Suppressor macrophage treated with lipopolysaccharide for 4 hours (primary cell): ENCODE measurements around the gene SOX6.

Experiments
- DNase-seq: peaks from one replicate; pipeline ENCODE4 v3.0.0-alpha.2; 2020

SOX6 gene

DNA sequence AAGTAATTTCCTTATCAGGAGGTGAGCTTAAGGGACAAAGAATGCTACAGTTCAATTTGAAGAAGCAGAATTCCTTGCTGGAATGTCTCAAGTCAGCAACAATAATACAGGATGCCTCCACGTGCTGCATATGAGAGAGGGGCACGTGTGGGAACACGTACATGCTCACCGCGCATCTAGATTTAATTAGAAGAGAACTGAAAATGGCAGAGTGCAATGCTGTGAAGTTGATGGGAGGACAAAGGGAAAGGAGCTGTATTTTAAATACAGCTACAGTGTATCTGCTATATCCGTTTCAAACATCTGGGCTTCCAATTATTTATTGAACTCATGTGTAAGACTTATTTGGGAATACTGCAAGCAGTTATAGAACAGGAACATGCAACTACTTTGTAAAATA, 328.7 kb downstream of the SOX6 start:
- DNase-seq = no peak

DNA sequence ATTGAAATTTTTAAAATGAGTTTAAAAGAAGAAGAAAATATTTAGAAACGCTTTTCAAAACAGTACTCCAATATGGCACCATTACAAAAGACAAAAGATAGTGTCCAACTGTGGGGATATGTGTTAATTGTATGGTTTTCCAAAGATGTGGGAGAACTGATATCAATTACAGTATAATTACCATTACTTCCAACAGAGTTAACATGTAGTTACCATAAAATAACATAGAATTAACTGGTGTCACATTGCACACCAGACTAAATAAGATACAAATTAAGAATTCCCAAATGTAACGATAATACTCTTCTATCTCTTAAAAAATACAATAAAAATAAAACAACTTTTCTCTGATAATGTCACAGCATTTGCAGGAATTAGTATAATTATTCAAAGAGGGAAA, 329.5 kb downstream of the SOX6 start:
- no peak for DNase-seq

GRCh38 chr11:16018931-16019330, 337.4 kb downstream of the SOX6 start:
- no peak for DNase-seq

- DNase-seq = no peak
These were observed 339.9 kb downstream of the SOX6 start for GRCh38 chr11:16016468-16016829.

DNA sequence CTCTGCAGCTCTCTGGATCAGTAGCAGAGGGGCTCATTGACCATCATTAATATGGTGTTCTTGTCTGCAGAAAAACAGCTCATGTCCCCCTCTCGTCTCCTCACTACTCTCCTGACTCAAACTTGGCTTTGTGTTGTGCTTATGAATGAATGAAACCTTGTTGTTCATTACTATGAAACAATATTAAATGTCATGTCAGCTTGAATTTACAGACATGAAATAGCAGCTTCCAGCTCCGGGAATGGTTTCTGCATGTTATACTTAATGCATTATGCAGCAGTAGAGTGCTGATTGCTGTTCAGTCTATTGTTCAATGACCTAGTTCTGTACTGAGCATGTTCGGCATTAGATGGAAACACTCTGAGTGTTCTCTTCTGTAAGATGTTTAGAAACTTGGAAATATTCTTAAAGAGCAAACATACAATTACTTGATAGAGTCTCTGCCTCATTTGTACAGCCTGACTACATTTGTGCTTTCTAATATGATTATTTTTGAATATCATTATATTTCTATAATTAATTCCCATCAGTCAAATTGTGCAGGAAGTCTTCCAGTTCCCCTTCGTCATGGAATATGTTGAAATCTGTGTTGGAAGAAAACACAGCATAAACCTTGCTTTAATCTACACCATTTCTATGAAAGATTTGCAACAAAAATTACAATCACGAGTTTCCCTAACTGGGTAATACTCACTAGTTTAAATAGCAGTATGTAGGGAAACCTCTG, 340.4 kb downstream of the SOX6 start:
- DNase-seq = no peak

- no peak for DNase-seq
These were observed 342.6 kb downstream of the SOX6 start for GRCh38 chr11:16013649-16014275.

DNA sequence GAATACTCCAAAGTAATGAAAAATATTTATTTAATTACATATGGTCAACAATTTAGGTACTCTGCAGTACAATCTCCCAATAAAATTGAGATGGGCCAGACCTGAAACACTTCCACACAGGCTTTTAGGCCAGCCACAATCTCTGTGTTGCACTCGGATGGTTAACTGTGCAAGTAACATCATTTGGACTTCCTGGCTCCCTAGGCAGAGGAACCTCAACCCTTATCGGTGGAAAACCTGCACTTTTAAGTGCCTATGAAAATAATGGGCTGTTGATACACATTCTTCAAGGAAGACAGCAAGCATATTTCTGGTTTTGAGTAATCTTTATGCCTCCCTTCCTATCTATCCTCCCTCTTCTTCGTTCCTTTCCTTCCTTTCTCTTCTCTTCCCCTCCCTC, 343.1 kb downstream of the SOX6 start:
- DNase-seq = no peak

GRCh38 chr11:16012125-16012751, 344.1 kb downstream of the SOX6 start:
- peak; percentile 34 for DNase-seq

- peak; percentile 14 for DNase-seq
These were observed 344.9 kb downstream of the SOX6 start for GRCh38 chr11:16011396-16011795.

DNA sequence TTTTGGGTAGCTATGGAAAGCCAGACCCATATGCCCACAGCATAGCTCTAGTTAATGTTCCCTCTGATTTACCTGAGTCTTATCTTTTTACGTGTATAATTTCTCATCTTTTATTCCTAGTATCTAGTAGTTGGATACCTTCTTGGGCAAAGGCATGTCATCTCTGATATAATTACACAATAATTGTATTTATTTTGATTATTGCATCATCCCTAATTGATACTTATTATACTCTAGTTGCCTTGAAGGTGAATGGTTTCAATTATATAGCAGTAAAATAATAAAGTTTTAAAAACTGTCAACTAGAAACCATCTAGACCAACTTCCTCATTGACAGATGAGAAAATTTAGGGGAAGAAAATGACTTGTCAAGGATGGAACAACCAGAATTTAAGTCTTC, 347.3 kb downstream of the SOX6 start:
- DNase-seq = no peak

DNA sequence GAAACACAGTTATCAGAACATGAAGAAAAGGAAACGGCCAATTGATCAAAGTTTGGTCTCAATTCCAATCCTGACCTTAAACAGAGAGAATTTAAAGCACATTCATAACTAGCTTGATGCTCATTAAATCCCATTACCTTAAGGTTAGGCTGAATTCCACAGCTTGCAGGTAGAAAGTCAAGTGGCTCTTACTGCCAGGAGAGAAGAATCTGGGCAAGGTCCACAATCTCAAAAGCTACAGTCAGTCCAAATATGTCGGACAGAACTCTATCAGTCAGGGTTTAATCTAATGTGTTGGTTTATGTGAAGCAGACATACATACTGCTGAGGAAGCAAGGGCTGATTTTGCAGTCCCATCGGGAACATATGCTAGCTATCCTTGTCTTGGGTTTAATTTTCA, 348.8 kb downstream of the SOX6 start:
- DNase-seq = no peak

- DNase-seq = no peak
These were observed 353.4 kb downstream of the SOX6 start for GRCh38 chr11:16002942-16003341.

DNA sequence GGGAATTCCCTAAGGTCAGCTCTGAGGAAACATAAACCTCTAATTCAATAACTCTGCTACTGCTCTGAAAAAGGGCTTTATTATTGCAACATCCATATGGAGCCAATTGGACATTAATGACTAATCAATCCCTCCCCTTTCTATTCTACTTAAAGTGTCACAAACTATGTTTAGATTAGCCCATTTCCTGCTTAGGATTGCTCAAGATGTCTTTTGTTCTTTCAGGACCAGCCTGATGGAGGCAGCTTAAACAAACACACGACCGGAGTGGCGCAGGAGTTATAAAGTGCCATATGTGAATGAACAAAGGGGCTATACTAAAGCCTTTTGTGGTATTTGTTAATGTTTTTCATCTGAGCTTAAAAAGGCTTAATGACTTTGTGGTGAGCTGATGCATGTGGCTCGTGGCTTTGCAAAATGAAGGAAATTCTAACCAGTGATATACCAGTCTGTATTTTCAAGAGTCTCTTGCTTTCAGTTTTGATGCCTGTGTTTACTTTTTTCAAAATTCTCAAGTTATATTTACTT, 354.4 kb downstream of the SOX6 start:
- peak; percentile 84 for DNase-seq

GRCh38 chr11:16001044-16001568, 355.2 kb downstream of the SOX6 start:
- no peak for DNase-seq

DNA sequence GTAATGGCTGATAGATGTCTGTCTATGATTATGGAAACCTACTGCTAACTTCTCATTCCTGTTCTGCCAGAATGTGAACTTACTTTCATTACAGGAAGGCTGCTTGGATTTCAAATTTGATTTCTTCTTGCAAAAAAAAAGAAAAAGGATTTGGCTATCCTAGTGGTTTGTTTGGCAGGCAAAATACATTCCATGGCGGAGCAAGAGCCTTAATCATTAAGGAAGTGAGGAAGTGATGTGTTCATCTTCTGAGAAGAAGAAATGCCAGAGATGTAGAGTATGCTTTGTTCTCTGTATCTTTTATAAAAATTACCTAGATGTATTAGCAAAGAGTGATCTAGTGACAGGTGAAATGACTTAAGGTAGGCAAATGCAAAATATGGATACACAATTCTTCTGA, 356.3 kb downstream of the SOX6 start:
- no peak for DNase-seq

- DNase-seq = no peak
These were observed 363.0 kb downstream of the SOX6 start for GRCh38 chr11:15993345-15993744.

GRCh38 chr11:15991215-15991614, 365.1 kb downstream of the SOX6 start:
- no peak for DNase-seq

- no peak for DNase-seq
These were observed 366.7 kb downstream of the SOX6 start for GRCh38 chr11:15989685-15990084.

DNA sequence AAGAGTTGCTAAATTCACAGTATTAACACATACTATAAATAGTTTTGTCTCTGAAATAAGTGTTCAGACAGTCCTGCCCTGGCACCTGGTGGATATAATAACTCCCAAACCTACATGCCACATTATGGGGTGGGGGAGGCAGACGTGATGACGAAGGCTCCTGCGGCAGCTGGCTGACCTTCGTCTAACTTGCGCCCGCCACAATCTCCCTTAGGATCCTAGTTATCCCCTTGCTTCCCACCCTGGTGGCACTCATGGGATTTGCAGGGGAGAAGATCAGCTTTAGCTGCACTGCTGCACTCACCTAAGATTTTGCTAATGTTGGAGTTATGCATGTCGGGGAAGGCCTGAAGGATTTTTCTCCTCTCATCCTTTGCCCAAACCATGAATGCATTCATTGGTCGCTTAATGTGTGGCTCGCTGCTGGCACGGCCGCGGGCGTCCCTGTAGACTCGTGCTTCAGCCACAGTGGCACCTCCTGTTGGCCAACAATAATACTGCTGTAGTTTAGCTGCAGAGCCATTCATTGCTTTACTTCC, 367.6 kb downstream of the SOX6 start:
- no peak for DNase-seq

DNA sequence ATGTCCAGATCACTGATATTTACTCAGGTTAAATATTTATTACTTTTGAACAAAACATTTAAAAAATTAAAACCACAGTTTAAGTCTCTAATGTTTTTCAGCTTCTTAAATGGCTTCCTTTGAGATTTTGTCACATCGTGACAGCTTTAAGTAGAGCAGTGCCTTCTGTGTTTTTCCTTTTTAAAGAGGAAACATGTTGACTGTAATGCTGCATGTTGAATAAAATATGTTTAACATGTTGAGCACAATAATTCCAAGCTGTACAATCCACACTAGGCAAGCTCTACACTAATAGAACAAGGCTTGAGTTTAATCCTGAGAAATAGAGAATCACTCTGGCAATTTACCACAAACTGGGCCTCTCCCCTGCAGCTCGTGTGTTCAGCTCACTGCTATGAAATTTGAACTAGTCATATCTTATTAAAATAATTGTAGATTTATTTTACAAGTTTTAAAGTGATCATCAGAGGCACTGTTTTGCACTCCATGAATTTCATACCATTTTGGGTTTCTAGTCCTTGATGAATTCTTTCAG, 368.3 kb downstream of the SOX6 start:
- no peak for DNase-seq

- no peak for DNase-seq
These were observed 369.3 kb downstream of the SOX6 start for GRCh38 chr11:15987046-15987445.

- no peak for DNase-seq
These were observed 370.5 kb downstream of the SOX6 start for GRCh38 chr11:15985860-15986139.

DNA sequence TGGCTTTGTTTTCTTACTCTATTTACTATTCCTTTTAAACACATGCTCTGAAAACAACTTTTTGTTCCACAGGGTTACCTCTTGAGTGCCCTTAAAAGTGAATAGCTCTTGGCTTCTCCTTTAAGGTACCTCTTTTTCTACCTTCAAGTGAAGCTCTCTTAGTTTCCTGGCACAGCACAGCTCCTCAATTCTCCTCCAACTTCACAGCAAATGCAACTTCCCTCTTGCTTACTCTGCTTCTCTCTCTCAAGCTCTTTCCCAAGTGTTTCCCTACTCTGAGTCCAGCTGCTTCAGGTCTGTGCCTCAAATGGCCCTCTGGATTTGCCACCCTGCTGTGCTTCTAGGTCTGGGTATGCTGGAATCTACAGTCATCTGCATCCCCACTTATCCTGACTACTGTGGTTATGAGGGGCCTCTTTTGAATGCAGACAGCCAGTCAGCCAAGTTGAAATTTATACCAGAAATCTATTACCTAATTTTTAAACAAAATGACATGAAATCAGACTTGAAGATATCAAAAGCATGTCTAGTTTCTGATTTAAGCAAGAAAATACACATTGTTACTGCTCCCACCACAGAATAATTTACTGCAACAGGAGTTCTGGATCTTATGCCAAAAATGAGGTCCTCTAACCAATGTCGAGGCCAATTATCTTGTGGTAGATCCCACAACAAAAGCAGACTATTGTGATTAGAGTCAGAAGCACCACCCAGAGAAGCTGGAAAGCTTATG, 371.1 kb downstream of the SOX6 start:
- DNase-seq = no peak
